Left ventricle myocardium superior (tissue), 1 donor: ENCODE results near the gene LRIF1. TPM values are rescaled to one million over a fixed set of nuclear protein-coding genes. Genes with fewer than 3 reads are reported as not detected.

Source experiments
- ATAC-seq: fragments of 200-7000 bp; cut with Tn5 transposase; one replicate; pipeline ENCODE4 v1.9.1; 2020; ENCODE audit warnings: mild to moderate bottlenecking, moderate library complexity
- DNase-seq: peaks from one replicate; pipeline ENCODE4 v3.0.0-alpha.2; 2020
- intact Hi-C: fragments of 100-400 bp; cut with micrococcal nuclease; formaldehyde crosslinking; loops from one replicate; pipeline ENCODE4 v1.11.0; 2022
- total RNA-seq: library from RNA; stranded (reverse); fragmentation: NEBNext Ultra II Directional; extraction: Animal tissue kit (Norgen Biotek cat#: 25700); gene quantifications from one replicate; pipeline ENCODE4 v1.2.1, GENCODE V29; 2021
- donor health status: DM: no; HTN: yes; CAD: no; lungs with severe emphysema.

LRIF1 gene
- total RNA-seq, 1 donor from 2014 or later = 18.0 TPM

DNA sequence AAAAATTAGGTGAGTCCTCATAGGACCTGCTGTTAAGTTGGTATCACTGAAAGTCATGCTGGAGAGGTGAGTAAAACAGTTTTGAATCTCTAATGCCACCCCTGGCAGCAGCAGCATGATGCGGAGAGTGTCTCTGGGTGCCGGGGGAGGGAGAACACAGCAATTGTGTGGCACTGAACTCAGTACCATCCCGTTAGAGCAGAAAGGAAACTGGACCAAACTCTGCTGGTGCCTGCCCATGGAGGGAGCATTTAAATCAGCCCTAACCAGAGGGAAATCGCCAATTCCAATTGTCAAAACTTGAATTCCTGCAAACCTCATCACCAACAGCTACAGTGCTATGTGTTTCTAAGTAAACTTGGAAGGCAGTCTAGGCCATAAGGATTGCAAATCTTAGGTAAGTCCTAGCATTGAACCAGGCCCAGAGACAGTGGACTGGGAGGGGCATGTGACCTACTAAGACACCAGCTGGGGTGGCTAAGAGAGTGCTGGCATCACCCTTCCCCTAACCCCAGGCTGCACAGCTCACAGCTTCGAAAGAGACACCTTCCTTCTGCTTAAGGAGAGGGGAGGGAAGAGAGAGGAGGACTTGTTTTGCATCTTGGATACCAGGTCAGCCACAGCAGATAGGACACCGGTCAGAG lies 60.8 kb downstream of the LRIF1 start:
- ATAC-seq (no peak), DNase-seq (no peak)
- intact Hi-C loops = no loop called here

DNA sequence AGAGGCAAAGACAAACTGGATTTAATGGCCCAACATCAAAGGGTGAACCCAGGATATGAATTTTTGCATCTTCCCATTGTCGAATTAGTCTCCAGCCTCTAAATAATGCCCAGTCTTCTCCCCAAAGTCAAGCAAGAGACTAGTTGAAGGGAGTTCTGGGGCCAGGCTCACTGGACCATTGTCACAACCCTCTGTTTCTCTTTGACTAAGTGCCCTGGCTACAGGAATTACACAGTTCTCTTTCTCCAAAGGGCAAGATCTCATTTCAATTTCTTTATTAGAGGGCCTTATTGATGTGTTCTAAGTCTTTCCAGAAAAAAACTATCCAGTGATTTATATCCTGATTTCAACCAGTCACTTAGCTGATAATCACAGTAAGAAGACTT lies 64.3 kb downstream of the LRIF1 start:
- intact Hi-C loops = no loop called here
- ATAC-seq (no peak), DNase-seq (no peak)

DNA sequence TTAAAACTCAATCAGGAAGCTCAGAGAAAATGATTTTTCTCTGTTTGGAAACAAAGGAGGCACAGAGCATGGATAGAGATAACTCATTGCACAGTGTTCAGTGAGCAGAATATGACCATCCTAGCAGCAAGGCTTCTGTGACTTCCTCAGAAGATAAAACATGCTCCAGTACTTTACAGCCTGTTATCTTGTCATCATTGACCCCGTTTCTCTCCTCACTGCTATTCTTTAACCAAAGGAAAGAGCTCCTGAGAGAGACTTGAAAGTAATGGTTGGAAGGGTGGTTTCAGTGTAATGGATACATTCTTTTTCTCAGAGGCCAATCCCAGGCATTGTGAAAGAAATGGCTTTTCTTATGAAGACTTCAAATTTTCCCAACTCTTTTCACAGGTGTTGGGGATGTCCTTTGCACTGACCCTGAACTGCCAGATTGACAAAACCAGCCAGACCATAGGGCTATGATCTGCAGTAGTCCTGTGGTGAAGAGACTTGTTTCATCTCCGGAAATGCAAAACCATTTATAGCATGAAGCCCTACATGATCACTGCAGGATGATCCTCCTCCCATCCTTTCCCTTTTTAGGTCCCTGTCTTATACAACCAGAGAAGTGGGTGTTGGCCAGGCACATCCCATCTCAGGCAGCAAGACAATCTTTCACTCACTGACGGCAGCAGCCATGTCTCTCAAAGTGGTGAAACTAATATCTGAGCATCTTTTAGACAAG lies 64.8 kb downstream of the LRIF1 start:
- intact Hi-C loops = no loop called here
- no peak for ATAC-seq
- DNase-seq = no peak

DNA sequence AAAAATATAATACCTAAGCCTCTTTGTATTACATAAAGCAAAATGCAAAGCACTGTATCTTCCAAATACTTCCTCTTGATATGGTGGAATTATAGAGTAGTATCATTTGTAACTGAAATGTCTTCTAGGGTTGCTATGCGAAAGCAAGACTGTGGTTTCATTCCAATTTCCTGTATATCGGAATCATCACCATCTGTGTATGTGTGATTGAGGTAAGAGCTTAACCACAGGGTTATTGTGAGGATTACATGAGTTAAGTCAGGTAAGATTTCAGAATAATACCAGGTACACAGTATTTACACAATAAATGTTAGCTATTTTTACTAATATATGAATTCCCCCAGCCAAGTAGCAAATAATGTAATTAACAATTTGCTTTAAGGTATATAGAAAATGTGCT lies 66.0 kb downstream of the LRIF1 start:
- intact Hi-C loops = no loop called here
- DNase-seq = no peak
- ATAC-seq = no peak

Other genes with a start within 250 kb of the LRIF1 start
- gene CD53, start 90.8 kb downstream of the LRIF1 start, total RNA-seq = 13.2 TPM
- 38.2 TPM for gene DRAM2, start 176.2 kb upstream of the LRIF1 start, total RNA-seq
- gene CEPT1, start 176.3 kb upstream of the LRIF1 start, total RNA-seq = 14.4 TPM
- 1.3 TPM for gene DENND2D, start 236.7 kb upstream of the LRIF1 start, total RNA-seq